OCI-LY7 (cell line): Measurements from ENCODE around the gene PLXNB1.

Experiments
- CTCF ChIP-seq: fragments of 200-600 bp; sonication (generic); conservative IDR thresholded peaks from 2 replicates; pipeline ENCODE4 v1.5.1; 2014; ENCODE audit warnings: mild to moderate bottlenecking, antibody characterized with exemption, low read length, moderate library complexity, mixed read lengths
- EZH2phosphoT487 ChIP-seq: fragments of 200-600 bp; sonication (generic); IDR thresholded peaks from 2 replicates; pipeline ENCODE4 v1.6.1; 2018; ENCODE audit warnings: low read depth, borderline replicate concordance, mild to moderate bottlenecking, mixed run types, antibody characterized with exemption, low read length, moderate library complexity, mixed read lengths

GRCh38 chr3:48426401-48426909 lies 3.4 kb downstream of the PLXNB1 start:
- TF ChIP-seq CTCF (no peak), EZH2phosphoT487 (no peak)
